C4-2B (cell line): ENCODE measurements around the gene IQGAP2.

Experiments
- ZFX ChIP-seq: fragments of 450-650 bp; IDR thresholded peaks from 2 replicates; pipeline ENCODE4 v1.6.1; 2017
- TF ChIP-seq, protein P1 (sequence below): fragments of 450-650 bp; conservative IDR thresholded peaks from 2 replicates; pipeline ENCODE4 v1.5.1; 2017; ENCODE audit warnings: mild to moderate bottlenecking

DNA sequence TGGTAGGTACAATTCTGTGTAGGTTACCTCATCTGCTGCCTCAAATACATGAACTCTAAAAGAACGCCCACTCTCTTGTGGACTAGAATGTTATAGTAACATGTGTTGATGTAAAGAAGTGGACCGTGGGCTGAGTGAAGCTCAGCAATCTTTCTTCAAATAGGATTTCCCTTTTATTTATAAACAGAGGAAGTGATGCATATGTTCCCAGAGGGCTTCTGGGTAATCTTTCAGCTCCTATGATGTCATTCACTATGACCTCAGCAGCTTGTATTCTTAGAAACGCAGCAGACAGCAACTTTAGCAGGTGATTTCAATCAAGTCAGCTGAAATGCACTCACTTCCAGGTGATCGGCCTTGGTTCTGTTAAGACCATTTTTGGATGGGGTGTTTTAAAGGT lies 205.7 kb downstream of the IQGAP2 start:
- TF ChIP-seq, protein P1, sequence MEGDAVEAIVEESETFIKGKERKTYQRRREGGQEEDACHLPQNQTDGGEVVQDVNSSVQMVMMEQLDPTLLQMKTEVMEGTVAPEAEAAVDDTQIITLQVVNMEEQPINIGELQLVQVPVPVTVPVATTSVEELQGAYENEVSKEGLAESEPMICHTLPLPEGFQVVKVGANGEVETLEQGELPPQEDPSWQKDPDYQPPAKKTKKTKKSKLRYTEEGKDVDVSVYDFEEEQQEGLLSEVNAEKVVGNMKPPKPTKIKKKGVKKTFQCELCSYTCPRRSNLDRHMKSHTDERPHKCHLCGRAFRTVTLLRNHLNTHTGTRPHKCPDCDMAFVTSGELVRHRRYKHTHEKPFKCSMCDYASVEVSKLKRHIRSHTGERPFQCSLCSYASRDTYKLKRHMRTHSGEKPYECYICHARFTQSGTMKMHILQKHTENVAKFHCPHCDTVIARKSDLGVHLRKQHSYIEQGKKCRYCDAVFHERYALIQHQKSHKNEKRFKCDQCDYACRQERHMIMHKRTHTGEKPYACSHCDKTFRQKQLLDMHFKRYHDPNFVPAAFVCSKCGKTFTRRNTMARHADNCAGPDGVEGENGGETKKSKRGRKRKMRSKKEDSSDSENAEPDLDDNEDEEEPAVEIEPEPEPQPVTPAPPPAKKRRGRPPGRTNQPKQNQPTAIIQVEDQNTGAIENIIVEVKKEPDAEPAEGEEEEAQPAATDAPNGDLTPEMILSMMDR: no peak
- no peak for TF ChIP-seq ZFX
